Rectal smooth muscle tissue (tissue), 1 donor: ENCODE data around the gene TGIF1.
"Not testable (repeated sequence)": the region's sequence is repeated elsewhere in the genome, so short reads cannot be mapped to it uniquely, and the experiment has no call there.

Source experiments
- H3K27ac ChIP-seq: one replicate; pipeline ENCODE4 v1.7.0; 2013; ENCODE audit warnings: low read depth, low read length, inconsistent platforms
- H3K27me3 ChIP-seq: one replicate; pipeline ENCODE4 v1.7.0; 2013; ENCODE audit warnings: low read length; ENCODE audit not compliant: control insufficient read depth, insufficient read depth
- H3K36me3 ChIP-seq: one replicate; pipeline ENCODE4 v1.7.0; 2013; ENCODE audit warnings: low read length; ENCODE audit not compliant: control insufficient read depth, insufficient read depth
- H3K4me1 ChIP-seq: one replicate; pipeline ENCODE4 v1.7.0; 2013; ENCODE audit warnings: low read length; ENCODE audit not compliant: control insufficient read depth, insufficient read depth
- H3K4me3 ChIP-seq: one replicate; pipeline ENCODE4 v1.7.0; 2013; ENCODE audit warnings: low read length
- H3K9ac ChIP-seq: one replicate; pipeline ENCODE4 v1.7.0; 2013; ENCODE audit warnings: low read length

The TGIF1 gene

DNA sequence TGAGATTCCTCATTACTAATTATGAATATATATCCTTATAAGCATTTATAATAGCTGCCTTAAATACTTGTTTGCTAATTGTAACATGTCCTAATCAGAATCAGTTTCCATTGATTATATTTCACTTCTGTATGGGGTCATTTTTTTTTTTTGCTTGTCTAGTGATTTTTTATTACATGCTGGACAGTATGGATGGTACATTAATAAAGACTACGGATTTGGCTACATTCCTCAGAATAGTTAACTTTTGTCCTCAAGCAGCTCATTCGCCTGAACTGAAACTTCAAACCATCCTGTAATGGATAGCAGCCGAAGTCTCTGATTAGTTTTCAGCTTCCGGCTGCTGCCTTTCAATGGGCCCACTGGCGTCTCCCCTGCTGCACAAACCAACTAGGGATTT lies 11.7 kb downstream of the TGIF1 start:
- Histone ChIP-seq H3K4me1 (no peaks in the 10 kb centered on the region), H3K27me3 (no peaks in the 10 kb centered on the region), H3K27ac (no peak overlapping the region), H3K4me3 (no peak overlapping the region), H3K9ac (no peak overlapping the region), H3K36me3 (no peaks in the 10 kb centered on the region)

DNA sequence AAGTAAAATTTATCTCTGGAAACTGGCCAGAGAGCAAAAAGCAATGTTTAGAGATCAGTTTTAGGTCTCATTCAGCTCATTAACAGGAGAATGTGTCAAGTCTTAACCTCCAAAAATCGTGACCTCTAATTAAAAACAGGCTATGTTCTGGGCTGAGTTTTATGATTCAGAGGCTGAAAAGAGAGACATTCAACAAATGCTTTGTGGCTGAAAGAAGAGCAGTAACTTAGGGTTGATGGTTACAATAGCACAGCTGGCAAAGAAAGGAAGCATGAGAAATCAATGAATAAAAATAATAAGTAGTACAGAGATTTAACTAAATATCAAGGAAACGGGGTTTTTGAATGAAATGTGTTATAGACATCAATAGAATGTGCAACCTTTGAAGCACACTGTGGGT lies 13.1 kb downstream of the TGIF1 start:
- Histone ChIP-seq H3K27ac (no peak overlapping the region), H3K27me3 (no peaks in the 10 kb centered on the region), H3K36me3 (no peaks in the 10 kb centered on the region), H3K9ac (no peak overlapping the region), H3K4me3 (no peak overlapping the region), H3K4me1 (no peaks in the 10 kb centered on the region)

DNA sequence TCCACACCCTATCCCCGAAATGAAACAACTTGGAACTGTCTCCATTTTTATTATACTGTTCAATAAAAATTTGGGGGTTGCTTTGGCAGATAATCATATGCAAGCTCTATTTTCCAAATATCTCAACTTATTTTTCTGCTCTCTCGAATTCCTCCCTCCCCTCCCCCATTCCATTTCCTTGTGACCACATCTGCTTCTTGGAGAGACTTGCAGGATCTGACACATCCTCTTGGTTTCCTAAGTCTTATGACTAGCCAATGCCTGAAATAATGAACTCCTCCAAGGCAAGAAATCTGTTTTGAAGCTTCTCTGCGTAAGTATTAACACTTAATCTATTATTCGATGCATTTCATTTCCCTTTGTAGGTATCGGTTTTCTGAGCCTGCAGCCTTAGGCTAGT lies 16.1 kb downstream of the TGIF1 start:
- H3K27me3 ChIP-seq: no peaks in the 10 kb centered on the region
- H3K27ac ChIP-seq: no peak overlapping the region
- no peak overlapping the region for H3K4me3 ChIP-seq
- no peaks in the 10 kb centered on the region for H3K4me1 ChIP-seq
- H3K36me3 ChIP-seq: no peaks in the 10 kb centered on the region
- H3K9ac ChIP-seq: no peak overlapping the region

GRCh38 chr18:3466872-3467271 lies 16.9 kb downstream of the TGIF1 start:
- Histone ChIP-seq H3K4me1 (no peaks in the 10 kb centered on the region), H3K27ac (no peak overlapping the region), H3K27me3 (no peaks in the 10 kb centered on the region), H3K36me3 (no peaks in the 10 kb centered on the region), H3K4me3 (no peak overlapping the region), H3K9ac (no peak overlapping the region)

DNA sequence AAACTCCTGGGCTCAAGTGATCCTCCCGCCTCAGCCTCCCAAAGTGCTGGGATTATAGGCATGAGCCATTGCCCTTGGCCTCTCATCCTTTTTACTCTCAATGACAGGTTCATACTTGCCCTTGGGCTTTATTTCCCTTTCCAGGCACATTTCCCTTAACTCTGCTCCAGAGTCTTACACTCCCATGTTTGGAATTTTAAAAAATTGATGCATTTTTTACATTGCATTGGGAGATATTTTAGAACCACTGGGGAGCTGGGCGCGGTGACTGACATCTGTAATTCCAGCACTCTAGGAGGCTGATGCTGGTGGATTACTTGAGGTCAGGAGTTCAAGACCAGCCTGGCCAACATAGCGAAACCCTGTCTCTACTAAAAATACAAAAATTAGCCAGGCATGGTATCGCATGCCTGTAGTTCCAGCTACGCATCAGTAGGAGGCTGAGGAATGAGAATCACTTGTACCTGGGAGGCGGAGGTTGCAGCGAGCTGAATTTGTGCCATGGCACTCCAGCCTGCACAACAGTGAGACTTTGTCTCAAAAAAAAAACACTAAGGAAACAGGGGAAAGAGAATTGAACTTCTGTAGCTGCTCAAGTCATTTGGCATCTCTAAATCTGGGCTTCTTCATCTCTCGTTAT lies 18.2 kb downstream of the TGIF1 start:
- Histone ChIP-seq H3K4me1 (no peaks in the 10 kb centered on the region), H3K27ac (no peak overlapping the region), H3K27me3 (no peaks in the 10 kb centered on the region), H3K9ac (no peak overlapping the region), H3K4me3 (no peak overlapping the region), H3K36me3 (no peaks in the 10 kb centered on the region)

- no peaks in the 10 kb centered on the region for H3K36me3 ChIP-seq
- no peaks in the 10 kb centered on the region for H3K27me3 ChIP-seq
- H3K27ac ChIP-seq: no peak overlapping the region
- no peak overlapping the region for H3K9ac ChIP-seq
- no peaks in the 10 kb centered on the region for H3K4me1 ChIP-seq
- no peak overlapping the region for H3K4me3 ChIP-seq
These were observed 18.9 kb downstream of the TGIF1 start for GRCh38 chr18:3468833-3469232.

DNA sequence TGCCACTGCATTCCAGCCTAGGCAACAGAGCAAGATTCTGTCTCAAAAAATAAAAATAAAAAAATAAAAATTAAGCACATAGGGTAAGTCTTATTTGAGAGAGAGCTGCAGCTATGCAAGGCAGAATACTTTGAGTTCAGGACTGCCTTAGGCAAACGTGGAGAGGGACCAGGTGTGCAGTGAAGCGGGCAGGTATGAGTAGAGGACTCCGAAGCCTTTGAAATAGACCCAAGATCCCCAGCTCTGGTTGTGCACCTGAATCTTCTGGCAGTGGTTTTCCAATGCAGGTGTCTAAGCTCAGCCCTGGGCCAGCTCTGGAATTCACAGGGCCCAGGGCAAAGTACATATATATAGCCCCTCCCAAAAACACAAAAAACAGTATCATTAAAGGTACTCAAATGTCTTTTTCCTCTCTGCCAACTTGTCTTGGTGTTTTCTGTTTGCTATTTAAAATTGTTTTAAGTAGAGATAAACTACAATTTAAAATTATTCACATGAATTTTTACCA lies 21.2 kb downstream of the TGIF1 start:
- no peaks in the 10 kb centered on the region for H3K27me3 ChIP-seq
- no peak overlapping the region for H3K9ac ChIP-seq
- no peaks in the 10 kb centered on the region for H3K4me1 ChIP-seq
- H3K36me3 ChIP-seq: no peaks in the 10 kb centered on the region
- H3K27ac ChIP-seq: no peak overlapping the region
- H3K4me3 ChIP-seq: no peak overlapping the region

DNA sequence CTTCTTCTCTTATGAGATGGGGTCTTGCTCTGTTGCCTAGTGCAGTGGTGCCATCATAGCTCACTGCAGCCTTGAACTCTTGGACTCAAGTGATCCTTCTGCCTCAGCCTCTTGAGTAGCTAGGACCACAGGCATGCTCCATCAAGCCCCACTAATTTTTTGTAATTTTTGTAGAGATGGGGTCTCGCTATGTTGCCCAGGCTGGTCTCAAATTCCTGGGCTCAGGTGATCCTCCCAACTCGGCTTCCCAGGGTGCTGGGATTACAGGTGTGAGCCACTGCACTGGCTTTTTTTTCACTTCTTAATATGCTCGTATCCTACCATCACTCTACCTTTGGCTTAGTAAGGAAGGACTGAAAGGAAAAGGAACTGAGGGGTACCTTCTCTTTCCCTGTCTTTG lies 22.1 kb downstream of the TGIF1 start:
- not testable (repeated sequence) for H3K4me1 ChIP-seq, H3K36me3 ChIP-seq, H3K27me3 ChIP-seq, H3K4me3 ChIP-seq, H3K9ac ChIP-seq, H3K27ac ChIP-seq

GRCh38 chr18:3472681-3473544 lies 22.9 kb downstream of the TGIF1 start:
- no peaks in the 10 kb centered on the region for H3K4me1 ChIP-seq
- no peaks in the 10 kb centered on the region for H3K27me3 ChIP-seq
- no peak overlapping the region for H3K9ac ChIP-seq
- no peak overlapping the region for H3K4me3 ChIP-seq
- H3K36me3 ChIP-seq: no peaks in the 10 kb centered on the region
- no peak overlapping the region for H3K27ac ChIP-seq

GRCh38 chr18:3478262-3478978 lies 28.4 kb downstream of the TGIF1 start:
- no peaks in the 10 kb centered on the region for H3K36me3 ChIP-seq
- H3K9ac ChIP-seq: no peak overlapping the region
- no peaks in the 10 kb centered on the region for H3K4me1 ChIP-seq
- H3K27me3 ChIP-seq: no peaks in the 10 kb centered on the region
- H3K4me3 ChIP-seq: no peak overlapping the region
- no peak overlapping the region for H3K27ac ChIP-seq

DNA sequence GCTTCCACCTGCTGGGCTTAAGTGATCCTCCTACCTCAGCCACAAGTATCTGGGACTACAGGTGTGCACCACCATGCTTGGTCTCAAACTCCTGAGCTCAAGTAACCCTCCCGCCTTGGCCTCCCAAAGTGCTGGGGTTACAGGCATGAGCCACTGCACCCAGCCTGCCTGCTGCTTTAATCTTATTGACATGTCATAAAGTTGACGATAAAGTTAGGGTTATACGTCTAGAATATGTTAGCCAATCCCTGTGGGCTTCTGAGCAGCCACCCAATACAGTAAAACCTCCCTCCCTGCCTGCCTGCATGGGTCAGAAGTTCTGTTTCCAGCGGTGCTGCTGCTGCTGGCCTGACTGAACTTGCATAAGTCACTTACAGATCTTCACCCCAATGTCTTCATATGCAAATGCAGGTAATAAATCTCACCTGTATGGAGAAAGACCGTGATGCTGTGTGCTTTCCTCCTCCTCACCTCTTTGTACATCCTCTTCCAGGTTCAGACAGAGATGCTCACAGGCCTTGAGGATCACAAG lies 30.1 kb downstream of the TGIF1 start:
- Histone ChIP-seq H3K4me1 (no peaks in the 10 kb centered on the region), H3K9ac (no peak overlapping the region), H3K27me3 (no peaks in the 10 kb centered on the region), H3K4me3 (no peak overlapping the region), H3K36me3 (no peaks in the 10 kb centered on the region), H3K27ac (no peak overlapping the region)

DNA sequence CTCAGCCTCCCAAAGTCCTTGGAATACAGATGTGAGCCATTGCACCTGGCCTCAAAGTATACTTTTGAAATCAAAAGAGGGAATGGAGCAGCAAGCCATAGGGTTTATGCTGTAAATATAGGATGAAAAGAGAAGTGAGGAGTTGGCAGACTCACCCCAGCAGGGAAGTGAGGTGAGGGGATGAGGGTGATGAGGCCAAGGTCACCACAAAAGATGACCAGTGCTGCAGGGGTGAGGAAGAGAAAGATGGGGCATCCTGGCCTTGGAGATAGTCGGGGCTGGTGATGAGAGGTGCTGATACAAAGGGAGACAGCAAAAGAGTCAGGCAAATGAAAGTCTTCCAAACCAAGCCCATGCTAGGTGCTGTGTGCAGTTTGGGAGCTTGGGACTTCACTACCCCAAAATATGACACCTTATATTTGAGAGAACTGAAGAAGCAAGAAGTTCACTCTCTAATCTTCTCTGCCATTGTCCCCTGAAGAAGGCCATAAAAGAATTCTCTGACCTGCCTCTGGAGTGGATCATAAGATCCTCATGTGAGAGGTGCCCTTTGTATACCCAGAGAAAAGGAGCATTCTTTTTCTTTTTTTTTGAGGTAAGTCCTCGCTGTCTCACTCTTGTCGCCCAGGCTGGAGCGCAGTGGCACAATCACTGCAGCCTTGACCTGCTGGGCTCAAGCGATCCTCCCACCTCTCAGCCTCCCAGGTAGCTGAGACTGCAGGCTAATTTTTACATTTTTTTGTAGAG lies 31.0 kb downstream of the TGIF1 start:
- Histone ChIP-seq H3K4me1 (no peaks in the 10 kb centered on the region), H3K27ac (no peak overlapping the region), H3K36me3 (no peaks in the 10 kb centered on the region), H3K27me3 (no peaks in the 10 kb centered on the region), H3K9ac (no peak overlapping the region), H3K4me3 (no peak overlapping the region)
